GM18519 (cell line): ENCODE results near the gene PRRC2B.

Experiments
- ATAC-seq: cut with Tn5 transposase; IDR thresholded peaks from one replicate; pipeline ENCODE4 v1.9.1; 2021; ENCODE audit warnings: mild to moderate bottlenecking, moderate library complexity; ENCODE audit not compliant: unreplicated experiment, low FRiP score

The PRRC2B gene

GRCh38 chr9:131406563-131407436 lies 12.9 kb downstream of the PRRC2B start:
- no peak for ATAC-seq

GRCh38 chr9:131407717-131408195 lies 13.9 kb downstream of the PRRC2B start:
- ATAC-seq: no peak

- ATAC-seq: no peak
These were observed 15.6 kb downstream of the PRRC2B start for GRCh38 chr9:131409458-131409992.

- no peak for ATAC-seq
These were observed 16.2 kb downstream of the PRRC2B start for GRCh38 chr9:131410044-131410491.

- ATAC-seq: no peak
These were observed 18.1 kb downstream of the PRRC2B start for GRCh38 chr9:131411719-131412681.

- no peak for ATAC-seq
These were observed 22.6 kb downstream of the PRRC2B start for GRCh38 chr9:131416509-131416908.

GRCh38 chr9:131417264-131418142 lies 23.6 kb downstream of the PRRC2B start:
- no peak for ATAC-seq

GRCh38 chr9:131418143-131419025 lies 24.5 kb downstream of the PRRC2B start:
- no peak for ATAC-seq

GRCh38 chr9:131419026-131419614 lies 25.2 kb downstream of the PRRC2B start:
- ATAC-seq: no peak

- no peak for ATAC-seq
These were observed 25.8 kb downstream of the PRRC2B start for GRCh38 chr9:131419716-131420115.

GRCh38 chr9:131420980-131421624 lies 27.2 kb downstream of the PRRC2B start:
- ATAC-seq: no peak

GRCh38 chr9:131421691-131422090 lies 27.8 kb downstream of the PRRC2B start:
- no peak for ATAC-seq

- ATAC-seq: no peak
These were observed 28.4 kb downstream of the PRRC2B start for GRCh38 chr9:131422241-131422792.

GRCh38 chr9:131423171-131423581 lies 29.3 kb downstream of the PRRC2B start:
- ATAC-seq: no peak

- ATAC-seq: no peak
These were observed 32.7 kb downstream of the PRRC2B start for GRCh38 chr9:131426545-131426944.

- ATAC-seq: no peak
These were observed 35.5 kb downstream of the PRRC2B start for GRCh38 chr9:131429121-131430012.

GRCh38 chr9:131432050-131432449 lies 38.2 kb downstream of the PRRC2B start:
- ATAC-seq: no peak
